GM12872 (cell line): ENCODE measurements around the gene MED27.

Source experiments
- TF ChIP-seq, protein P1 (sequence below): IDR thresholded peaks from 3 replicates; pipeline ENCODE4 v1.5.1; 2011; ENCODE audit warnings: low read depth, mild to moderate bottlenecking, low read length, moderate library complexity; ENCODE audit not compliant: insufficient read depth

The MED27 gene

DNA sequence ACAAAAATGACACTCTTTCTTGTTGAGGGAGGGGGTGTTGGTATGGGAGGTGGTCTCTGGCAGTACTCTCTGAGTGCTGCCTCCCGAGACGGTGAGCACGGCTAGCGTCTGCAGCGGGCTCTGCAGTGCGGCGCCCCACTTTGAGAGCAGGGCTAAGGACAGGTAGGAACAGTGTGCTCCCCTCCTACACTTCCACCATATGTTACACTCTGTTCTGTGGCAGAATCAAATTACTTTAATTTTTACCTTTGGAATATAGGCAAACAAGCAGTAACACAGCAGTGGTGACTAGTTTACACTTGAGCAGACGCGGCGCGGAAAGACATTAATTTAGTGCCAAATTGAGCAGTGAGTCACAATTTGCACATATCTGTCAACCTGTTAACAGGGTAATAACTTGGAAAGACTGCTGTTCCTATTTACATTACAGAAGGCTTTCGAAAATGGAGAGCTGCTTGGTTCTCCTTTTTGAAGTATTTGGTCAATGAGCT lies 136.3 kb downstream of the MED27 start:
- TF ChIP-seq, protein P1, sequence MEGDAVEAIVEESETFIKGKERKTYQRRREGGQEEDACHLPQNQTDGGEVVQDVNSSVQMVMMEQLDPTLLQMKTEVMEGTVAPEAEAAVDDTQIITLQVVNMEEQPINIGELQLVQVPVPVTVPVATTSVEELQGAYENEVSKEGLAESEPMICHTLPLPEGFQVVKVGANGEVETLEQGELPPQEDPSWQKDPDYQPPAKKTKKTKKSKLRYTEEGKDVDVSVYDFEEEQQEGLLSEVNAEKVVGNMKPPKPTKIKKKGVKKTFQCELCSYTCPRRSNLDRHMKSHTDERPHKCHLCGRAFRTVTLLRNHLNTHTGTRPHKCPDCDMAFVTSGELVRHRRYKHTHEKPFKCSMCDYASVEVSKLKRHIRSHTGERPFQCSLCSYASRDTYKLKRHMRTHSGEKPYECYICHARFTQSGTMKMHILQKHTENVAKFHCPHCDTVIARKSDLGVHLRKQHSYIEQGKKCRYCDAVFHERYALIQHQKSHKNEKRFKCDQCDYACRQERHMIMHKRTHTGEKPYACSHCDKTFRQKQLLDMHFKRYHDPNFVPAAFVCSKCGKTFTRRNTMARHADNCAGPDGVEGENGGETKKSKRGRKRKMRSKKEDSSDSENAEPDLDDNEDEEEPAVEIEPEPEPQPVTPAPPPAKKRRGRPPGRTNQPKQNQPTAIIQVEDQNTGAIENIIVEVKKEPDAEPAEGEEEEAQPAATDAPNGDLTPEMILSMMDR, result no peak

GRCh38 chr9:131942146-131942720 lies 137.4 kb downstream of the MED27 start:
- TF ChIP-seq, protein P1, result no peak

GRCh38 chr9:131937451-131937850 lies 142.2 kb downstream of the MED27 start:
- TF ChIP-seq, protein P1, result no peak

DNA sequence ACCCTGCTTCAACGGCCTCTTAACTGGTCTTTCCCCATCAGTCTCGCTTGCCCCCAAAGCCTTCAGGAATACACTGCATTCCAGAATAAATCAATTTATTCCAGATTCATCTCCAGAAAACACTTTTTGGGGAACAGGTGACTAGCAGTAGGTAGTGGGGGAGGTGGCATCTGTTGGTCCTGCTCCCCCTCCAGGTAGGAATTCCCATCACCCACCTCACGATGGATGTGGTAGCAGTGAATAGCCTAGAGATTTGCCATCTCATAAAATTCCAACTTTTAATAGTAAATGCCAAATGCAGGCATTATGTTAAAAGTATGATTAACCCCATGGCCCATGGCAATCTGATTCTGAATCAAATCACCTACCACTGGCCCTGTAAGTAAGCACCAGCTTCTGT lies 142.7 kb downstream of the MED27 start:
- TF ChIP-seq, protein P1, result no peak

- TF ChIP-seq, protein P1, result no peak
Observed at GRCh38 chr9:131934673-131935072, 145.0 kb downstream of the MED27 start.

GRCh38 chr9:131927091-131927490 lies 152.6 kb downstream of the MED27 start:
- TF ChIP-seq, protein P1, result no peak

GRCh38 chr9:131926360-131926922 lies 153.2 kb downstream of the MED27 start:
- TF ChIP-seq, protein P1, result no peak
